K562 (cell line): ENCODE results near the gene HECW1. TPM values are rescaled to one million over a fixed set of nuclear protein-coding genes. Genes with fewer than 3 reads are reported as not detected.

Experiments used
- MAZ ChIP-seq, 2 experiments: fragments of 450-650 bp in 1 of 2; sonication (generic) in 1 of 2; formaldehyde crosslinking; IDR thresholded peaks in 1 of 2; conservative IDR thresholded peaks in 1 of 2; 2 replicates each; pipeline versions ENCODE4 v1.4.0 to v1.5.0; 2020; ENCODE audit warnings: mild to moderate bottlenecking in 1 of 2, missing genetic modification reagents in 1 of 2
- PHB2 ChIP-seq: fragments of 450-650 bp; IDR thresholded peaks from 2 replicates; pipeline ENCODE4 v1.6.1; 2017; ENCODE audit warnings: low read depth
- RB1 ChIP-seq: fragments of 450-650 bp; IDR thresholded peaks from 2 replicates; pipeline ENCODE4 v1.6.1; 2017; ENCODE audit warnings: low read depth, mild to moderate bottlenecking
- RHOXF2B ChIP-seq: fragments of 250-450 bp; sonication (Bioruptor Pico); conservative IDR thresholded peaks from 2 replicates; pipeline ENCODE4 v1.5.1; 2021
- SREBF1 ChIP-seq: fragments of 150-350 bp; IDR thresholded peaks from 2 replicates; pipeline ENCODE4 v1.6.1; 2014; ENCODE audit warnings: antibody characterized with exemption, low read depth, low read length, borderline replicate concordance
- STAG1 ChIP-seq: sonication (generic); formaldehyde crosslinking; IDR thresholded peaks from 2 replicates; pipeline ENCODE4 v1.5.0; 2020; ENCODE audit warnings: missing genetic modification reagents, borderline replicate concordance
- U2AF1 ChIP-seq: fragments of 200-400 bp; formaldehyde crosslinking; optimal IDR thresholded peaks from 2 replicates; pipeline ENCODE3; 2017; ENCODE audit warnings: mild to moderate bottlenecking, low read depth, low read length, moderate library complexity
- ZBTB17 ChIP-seq: fragments of 450-650 bp; formaldehyde crosslinking; IDR thresholded peaks from 2 replicates; pipeline ENCODE4 v1.4.0; 2020; ENCODE audit warnings: mild to moderate bottlenecking
- polyA plus RNA-seq, 8 experiments: library from polyadenylated mRNA; depleted of rRNA in 4 of 8; stranded (reverse) in 5 of 8; unstranded in 3 of 8; fragments of >200 nt; fragmentation: Nextera tagmentation in 2 of 8; fragmentation: Illumina TruSeq in 1 of 8; extraction: Ambion mirVana in 2 of 8; extraction: Trizol in 1 of 8; gene quantifications; 2 replicates each; pipeline versions ENCODE4 v1.2.1 to v1.2.3, GENCODE V29; 2011 to 2014; ENCODE audit warnings: inconsistent platforms in 1 of 8, missing spikeins in 1 of 8
- total RNA-seq, 7 experiments: library from RNA; depleted of rRNA in 6 of 7; stranded (reverse); fragments of >200 nt in 6 of 7; fragmentation: Illumina TruSeq in 2 of 7; extraction: Trizol in 2 of 7; gene quantifications; 2 replicates each; pipeline versions ENCODE4 v1.2.1 to v1.2.3, GENCODE V29; 2011 to 2021; ENCODE audit warnings: low replicate concordance in 1 of 7
- TF ChIP-seq, protein P1 (sequence below): sonication (generic); formaldehyde crosslinking; IDR thresholded peaks from 2 replicates; pipeline ENCODE4 v1.8.1; 2023; ENCODE audit warnings: missing genetic modification reagents, mild to moderate bottlenecking, borderline replicate concordance
- TF ChIP-seq, protein P2 (sequence below): fragments of 250-450 bp; sonication (Bioruptor Pico); IDR thresholded peaks from 2 replicates; pipeline ENCODE4 v1.4.0; 2020
- TF ChIP-seq, protein P3 (sequence below): fragments of 450-650 bp; formaldehyde crosslinking; IDR thresholded peaks from 2 replicates; pipeline ENCODE4 v1.4.0; 2020; ENCODE audit warnings: mild to moderate bottlenecking, moderate library complexity
- TF ChIP-seq, protein P4 (sequence below), 3 experiments: IDR thresholded peaks in 2 of 3; conservative IDR thresholded peaks in 1 of 3; 2 replicates each; pipeline ENCODE4 v1.5.1; 2011 to 2012; ENCODE audit warnings: low read length in 3 of 3, mild to moderate bottlenecking in 3 of 3, control low read depth in 2 of 3, improper control_type of control experiment in 1 of 3, inconsistent platforms in 1 of 3, low read depth in 1 of 3, mixed read lengths in 1 of 3, moderate library complexity in 1 of 3; ENCODE audit not compliant: insufficient read depth in 2 of 3
- TF ChIP-seq, protein P5 (sequence below): sonication (generic); formaldehyde crosslinking; IDR thresholded peaks from 2 replicates; pipeline ENCODE4 v1.8.1; 2023; ENCODE audit warnings: mild to moderate bottlenecking, missing genetic modification reagents, moderate library complexity

Gene HECW1
- total and polyA plus RNA-seq, 9 of the 15 experiments (the other 6 are each of a cell fraction or from before 2014, with no cell fraction given) = 0.07 to 0.31 (median 0.13) TPM; not detected in 4

DNA sequence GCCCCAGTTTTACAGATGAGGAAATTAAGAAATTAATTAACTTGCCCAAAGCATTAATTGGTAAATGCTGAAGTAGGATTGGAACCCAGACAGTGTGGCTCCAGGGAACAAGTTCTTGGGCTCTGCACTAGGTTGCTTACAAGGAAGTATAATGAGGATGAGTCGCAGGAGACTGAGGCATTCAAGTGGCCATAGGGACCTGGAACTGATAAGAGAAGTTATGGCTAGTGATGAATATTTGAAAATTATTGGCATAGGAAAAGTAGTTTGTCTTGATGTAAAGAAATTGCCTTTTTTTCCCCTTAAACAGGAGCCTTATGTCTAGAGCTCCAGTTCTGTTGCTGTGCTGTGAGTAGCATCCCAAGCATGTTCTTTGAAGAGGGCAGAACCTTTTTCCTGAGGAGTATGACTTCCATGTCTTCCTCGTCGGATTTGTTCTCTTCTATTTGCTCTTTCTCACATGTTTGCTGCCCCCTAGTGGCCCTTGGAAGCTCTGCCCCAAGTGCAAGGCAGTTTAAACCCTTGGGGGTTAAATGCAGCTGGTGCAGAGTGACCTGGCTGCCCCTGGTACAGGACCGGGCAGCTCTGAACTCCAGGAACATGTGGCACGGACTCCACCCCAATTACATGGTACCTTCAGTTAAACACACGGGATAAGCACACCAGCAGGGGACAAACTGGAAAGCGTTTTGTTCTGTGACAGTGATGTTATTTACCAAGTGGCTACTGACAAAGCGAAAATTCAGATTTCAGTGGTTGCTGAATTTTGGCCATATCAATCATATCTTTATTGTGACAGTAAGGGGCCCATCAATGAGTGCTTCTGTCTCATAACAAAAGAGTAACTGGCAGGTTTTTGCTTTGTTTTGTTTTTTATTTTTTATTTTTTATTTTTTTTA lies 148.8 kb downstream of the HECW1 start (continued):
- TF ChIP-seq ZBTB17 (CRISPR knock-in tag) (no peak), STAG1 (CRISPR knock-in tag) (peak; percentile 53; the same call in 1 of the 2 replicates), MAZ (CRISPR knock-in tag; conservative IDR thresholded peaks at IDR 0.05 in 1 of 2, IDR thresholded peaks at IDR 0.05 in 1 of 2) (0 out of 4 replicates have a peak, but pooled peaks of 1 of the 2 experiments have one; percentile 44), PHB2 (no peak), RB1 (0 out of 2 replicates have a peak, but pooled peaks have one; percentile 26), RHOXF2B (CRISPR knock-in tag) (no peak), SREBF1 (no peak), U2AF1 (no peak)
- TF ChIP-seq, protein P1, sequence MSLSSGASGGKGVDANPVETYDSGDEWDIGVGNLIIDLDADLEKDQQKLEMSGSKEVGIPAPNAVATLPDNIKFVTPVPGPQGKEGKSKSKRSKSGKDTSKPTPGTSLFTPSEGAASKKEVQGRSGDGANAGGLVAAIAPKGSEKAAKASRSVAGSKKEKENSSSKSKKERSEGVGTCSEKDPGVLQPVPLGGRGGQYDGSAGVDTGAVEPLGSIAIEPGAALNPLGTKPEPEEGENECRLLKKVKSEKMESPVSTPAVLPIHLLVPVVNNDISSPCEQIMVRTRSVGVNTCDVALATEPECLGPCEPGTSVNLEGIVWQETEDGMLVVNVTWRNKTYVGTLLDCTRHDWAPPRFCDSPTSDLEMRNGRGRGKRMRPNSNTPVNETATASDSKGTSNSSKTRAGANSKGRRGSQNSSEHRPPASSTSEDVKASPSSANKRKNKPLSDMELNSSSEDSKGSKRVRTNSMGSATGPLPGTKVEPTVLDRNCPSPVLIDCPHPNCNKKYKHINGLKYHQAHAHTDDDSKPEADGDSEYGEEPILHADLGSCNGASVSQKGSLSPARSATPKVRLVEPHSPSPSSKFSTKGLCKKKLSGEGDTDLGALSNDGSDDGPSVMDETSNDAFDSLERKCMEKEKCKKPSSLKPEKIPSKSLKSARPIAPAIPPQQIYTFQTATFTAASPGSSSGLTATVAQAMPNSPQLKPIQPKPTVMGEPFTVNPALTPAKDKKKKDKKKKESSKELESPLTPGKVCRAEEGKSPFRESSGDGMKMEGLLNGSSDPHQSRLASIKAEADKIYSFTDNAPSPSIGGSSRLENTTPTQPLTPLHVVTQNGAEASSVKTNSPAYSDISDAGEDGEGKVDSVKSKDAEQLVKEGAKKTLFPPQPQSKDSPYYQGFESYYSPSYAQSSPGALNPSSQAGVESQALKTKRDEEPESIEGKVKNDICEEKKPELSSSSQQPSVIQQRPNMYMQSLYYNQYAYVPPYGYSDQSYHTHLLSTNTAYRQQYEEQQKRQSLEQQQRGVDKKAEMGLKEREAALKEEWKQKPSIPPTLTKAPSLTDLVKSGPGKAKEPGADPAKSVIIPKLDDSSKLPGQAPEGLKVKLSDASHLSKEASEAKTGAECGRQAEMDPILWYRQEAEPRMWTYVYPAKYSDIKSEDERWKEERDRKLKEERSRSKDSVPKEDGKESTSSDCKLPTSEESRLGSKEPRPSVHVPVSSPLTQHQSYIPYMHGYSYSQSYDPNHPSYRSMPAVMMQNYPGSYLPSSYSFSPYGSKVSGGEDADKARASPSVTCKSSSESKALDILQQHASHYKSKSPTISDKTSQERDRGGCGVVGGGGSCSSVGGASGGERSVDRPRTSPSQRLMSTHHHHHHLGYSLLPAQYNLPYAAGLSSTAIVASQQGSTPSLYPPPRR (CRISPR knock-in tag) = no peak
- TF ChIP-seq, protein P2, sequence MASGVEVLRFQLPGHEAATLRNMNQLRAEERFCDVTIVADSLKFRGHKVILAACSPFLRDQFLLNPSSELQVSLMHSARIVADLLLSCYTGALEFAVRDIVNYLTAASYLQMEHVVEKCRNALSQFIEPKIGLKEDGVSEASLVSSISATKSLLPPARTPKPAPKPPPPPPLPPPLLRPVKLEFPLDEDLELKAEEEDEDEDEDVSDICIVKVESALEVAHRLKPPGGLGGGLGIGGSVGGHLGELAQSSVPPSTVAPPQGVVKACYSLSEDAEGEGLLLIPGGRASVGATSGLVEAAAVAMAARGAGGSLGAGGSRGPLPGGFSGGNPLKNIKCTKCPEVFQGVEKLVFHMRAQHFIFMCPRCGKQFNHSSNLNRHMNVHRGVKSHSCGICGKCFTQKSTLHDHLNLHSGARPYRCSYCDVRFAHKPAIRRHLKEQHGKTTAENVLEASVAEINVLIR (CRISPR knock-in tag) = no peak
- TF ChIP-seq, protein P3, sequence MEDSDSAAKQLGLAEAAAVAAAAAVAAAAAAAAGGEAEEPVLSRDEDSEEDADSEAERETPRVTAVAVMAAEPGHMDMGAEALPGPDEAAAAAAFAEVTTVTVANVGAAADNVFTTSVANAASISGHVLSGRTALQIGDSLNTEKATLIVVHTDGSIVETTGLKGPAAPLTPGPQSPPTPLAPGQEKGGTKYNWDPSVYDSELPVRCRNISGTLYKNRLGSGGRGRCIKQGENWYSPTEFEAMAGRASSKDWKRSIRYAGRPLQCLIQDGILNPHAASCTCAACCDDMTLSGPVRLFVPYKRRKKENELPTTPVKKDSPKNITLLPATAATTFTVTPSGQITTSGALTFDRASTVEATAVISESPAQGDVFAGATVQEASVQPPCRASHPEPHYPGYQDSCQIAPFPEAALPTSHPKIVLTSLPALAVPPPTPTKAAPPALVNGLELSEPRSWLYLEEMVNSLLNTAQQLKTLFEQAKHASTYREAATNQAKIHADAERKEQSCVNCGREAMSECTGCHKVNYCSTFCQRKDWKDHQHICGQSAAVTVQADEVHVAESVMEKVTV (CRISPR knock-in tag) = 0 out of 2 replicates have a peak, but pooled peaks have one; percentile 31
- TF ChIP-seq, protein P4, sequence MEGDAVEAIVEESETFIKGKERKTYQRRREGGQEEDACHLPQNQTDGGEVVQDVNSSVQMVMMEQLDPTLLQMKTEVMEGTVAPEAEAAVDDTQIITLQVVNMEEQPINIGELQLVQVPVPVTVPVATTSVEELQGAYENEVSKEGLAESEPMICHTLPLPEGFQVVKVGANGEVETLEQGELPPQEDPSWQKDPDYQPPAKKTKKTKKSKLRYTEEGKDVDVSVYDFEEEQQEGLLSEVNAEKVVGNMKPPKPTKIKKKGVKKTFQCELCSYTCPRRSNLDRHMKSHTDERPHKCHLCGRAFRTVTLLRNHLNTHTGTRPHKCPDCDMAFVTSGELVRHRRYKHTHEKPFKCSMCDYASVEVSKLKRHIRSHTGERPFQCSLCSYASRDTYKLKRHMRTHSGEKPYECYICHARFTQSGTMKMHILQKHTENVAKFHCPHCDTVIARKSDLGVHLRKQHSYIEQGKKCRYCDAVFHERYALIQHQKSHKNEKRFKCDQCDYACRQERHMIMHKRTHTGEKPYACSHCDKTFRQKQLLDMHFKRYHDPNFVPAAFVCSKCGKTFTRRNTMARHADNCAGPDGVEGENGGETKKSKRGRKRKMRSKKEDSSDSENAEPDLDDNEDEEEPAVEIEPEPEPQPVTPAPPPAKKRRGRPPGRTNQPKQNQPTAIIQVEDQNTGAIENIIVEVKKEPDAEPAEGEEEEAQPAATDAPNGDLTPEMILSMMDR (IDR thresholded peaks at IDR 0.05 in 2 of 3, conservative IDR thresholded peaks at IDR 0.05 in 1 of 3; ENCODE audit: insufficient read depth in 2 of 3, low read depth in 1 of 3, low read length in 3 of 3) = peak; percentile 82 to 88 (median 86)
- TF ChIP-seq, protein P5, sequence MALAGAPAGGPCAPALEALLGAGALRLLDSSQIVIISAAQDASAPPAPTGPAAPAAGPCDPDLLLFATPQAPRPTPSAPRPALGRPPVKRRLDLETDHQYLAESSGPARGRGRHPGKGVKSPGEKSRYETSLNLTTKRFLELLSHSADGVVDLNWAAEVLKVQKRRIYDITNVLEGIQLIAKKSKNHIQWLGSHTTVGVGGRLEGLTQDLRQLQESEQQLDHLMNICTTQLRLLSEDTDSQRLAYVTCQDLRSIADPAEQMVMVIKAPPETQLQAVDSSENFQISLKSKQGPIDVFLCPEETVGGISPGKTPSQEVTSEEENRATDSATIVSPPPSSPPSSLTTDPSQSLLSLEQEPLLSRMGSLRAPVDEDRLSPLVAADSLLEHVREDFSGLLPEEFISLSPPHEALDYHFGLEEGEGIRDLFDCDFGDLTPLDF (CRISPR knock-in tag) = no peak
